PC-3 (cell line): ENCODE results near the gene MN1.

Source experiments
- CTCF ChIP-seq: fragments of 300-600 bp; sonication (generic); conservative IDR thresholded peaks from 2 replicates; pipeline ENCODE4 v1.5.1; 2017; ENCODE audit warnings: antibody characterized with exemption, low read depth, mild to moderate bottlenecking, low read length
- EZH2 ChIP-seq: fragments of 300-600 bp; sonication (generic); IDR thresholded peaks from one replicate; pipeline ENCODE4 v1.6.1; 2017; ENCODE audit warnings: antibody characterized with exemption, mild to moderate bottlenecking, low read length; ENCODE audit not compliant: unreplicated experiment

DNA sequence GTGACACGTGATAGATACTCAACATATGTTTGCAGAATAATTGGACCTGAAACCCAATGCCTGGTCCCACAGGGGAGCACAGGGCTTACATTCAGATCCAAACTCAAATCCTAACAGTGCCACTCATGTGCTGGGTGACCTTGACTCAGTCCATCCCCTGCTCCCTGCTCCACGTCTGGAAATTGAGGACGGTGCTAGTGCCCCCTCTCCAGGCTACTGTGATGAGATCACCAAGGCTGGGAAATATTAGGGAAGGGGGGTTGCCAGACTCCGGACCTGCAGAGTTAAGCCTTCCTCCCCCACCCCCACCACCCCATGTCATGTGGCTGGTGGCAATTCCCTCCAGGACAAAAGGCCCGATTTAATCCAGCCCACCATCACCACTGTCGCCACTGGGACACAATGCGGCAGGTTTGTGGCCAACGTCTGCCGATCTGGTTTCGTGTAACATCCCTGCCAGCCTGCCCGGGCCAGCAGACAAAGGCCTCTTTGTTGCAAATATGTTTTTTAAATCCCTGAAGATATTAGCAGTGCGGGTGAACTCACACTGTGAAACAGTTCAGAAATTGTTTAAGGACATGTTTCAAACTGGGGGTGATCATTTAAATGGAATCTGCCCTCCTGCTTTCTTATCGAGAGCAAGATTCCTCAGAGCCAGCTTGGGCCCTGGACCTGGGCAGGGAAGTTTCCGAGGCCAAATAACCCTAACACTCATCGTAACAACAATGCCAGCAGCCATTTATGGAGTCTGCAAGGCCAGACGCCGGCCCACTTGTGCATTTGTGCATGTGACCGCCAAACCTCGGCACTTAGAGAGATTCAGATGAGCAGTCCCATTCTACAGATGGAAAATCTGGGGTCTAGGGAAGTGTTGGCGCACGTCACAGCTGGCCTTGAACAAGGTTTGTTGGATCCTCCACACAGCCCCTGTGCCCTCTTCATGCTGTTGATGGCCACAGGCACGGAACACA, 19.6 kb upstream of the MN1 start:
- TF ChIP-seq CTCF (no peak), EZH2 (no peak)
